Caco-2 (cell line): Measurements from ENCODE around the gene BCR. TPM values are rescaled to one million over a fixed set of nuclear protein-coding genes. Genes with fewer than 3 reads are reported as not detected.
A peak's percentile ranks its signal among the peaks of the same experiment; 100 is the strongest.

Source experiments
- BruUV-seq: library from RNA; stranded (reverse); fragments of 400-500 nt; replicated peaks from 2 replicates; lab custom pipeline; 2021; lab: Mats Ljungman, UMichigan
- CTCF ChIA-PET: fragments of 300-600 bp; sonication (Branson Sonifier 250); formaldehyde crosslinking; loops from one replicate; lab custom pipeline; 2022; ENCODE audit warnings: antibody characterized with exemption; lab: Charles Lee
- POLR2A ChIA-PET: fragments of 300-600 bp; sonication (Branson Sonifier 250); formaldehyde crosslinking; loops from one replicate; lab custom pipeline; 2022; ENCODE audit warnings: antibody characterized with exemption; lab: Charles Lee
- DNase-seq, 2 experiments: peaks; one replicate each; pipeline versions ENCODE4 v3.0.0 to v3.0.0-alpha.2; 2020 to 2022
- H3K27me3 ChIP-seq: replicated peaks from 2 replicates; pipeline ENCODE4 v1.6.0; 2011; ENCODE audit warnings: low read length; ENCODE audit not compliant: control insufficient read depth, insufficient read depth
- H3K36me3 ChIP-seq: 2 replicates; pipeline ENCODE4 v1.5.1; 2011; ENCODE audit warnings: low read length; ENCODE audit not compliant: control insufficient read depth, insufficient read depth
- H3K4me1 ChIP-seq: fragments of 250-450 bp; sonication (Bioruptor Pico); 2 replicates; pipeline ENCODE4 v1.5.1; 2020; ENCODE audit warnings: mild to moderate bottlenecking
- H3K4me3 ChIP-seq: 2 replicates; pipeline ENCODE4 v1.5.1; 2011; ENCODE audit warnings: low read depth, mild to moderate bottlenecking, control low read depth, low read length
- H3K9me3 ChIP-seq: fragments of 250-450 bp; sonication (Bioruptor Pico); 2 replicates; pipeline ENCODE4 v1.5.1; 2020; ENCODE audit warnings: mild to moderate bottlenecking, moderate library complexity
- H3K27ac Mint-ChIP-seq: one replicate; pipeline ENCODE4 v1.8.0; 2022; ENCODE audit warnings: mixed read lengths; ENCODE audit not compliant: unreplicated experiment
- H3K27me3 Mint-ChIP-seq: one replicate; pipeline ENCODE4 v1.8.0; 2022; ENCODE audit warnings: mixed read lengths; ENCODE audit not compliant: insufficient read depth, unreplicated experiment
- H3K36me3 Mint-ChIP-seq: one replicate; pipeline ENCODE4 v1.8.0; 2022; ENCODE audit warnings: mild to moderate bottlenecking, mixed read lengths; ENCODE audit not compliant: insufficient read depth, unreplicated experiment
- H3K4me1 Mint-ChIP-seq: one replicate; pipeline ENCODE4 v1.8.0; 2022; ENCODE audit warnings: low read depth, mixed read lengths; ENCODE audit not compliant: unreplicated experiment
- H3K4me3 Mint-ChIP-seq: one replicate; pipeline ENCODE4 v1.8.0; 2022; ENCODE audit warnings: mild to moderate bottlenecking, moderate library complexity, mixed read lengths; ENCODE audit not compliant: unreplicated experiment
- H3K9me3 Mint-ChIP-seq: one replicate; pipeline ENCODE4 v1.8.0; 2022; ENCODE audit warnings: mixed read lengths; ENCODE audit not compliant: unreplicated experiment
- intact Hi-C: fragments of 100-400 bp; cut with micrococcal nuclease; formaldehyde crosslinking; loops from one replicate; pipeline ENCODE4 v1.10.0; 2022; ENCODE audit not compliant: unreplicated experiment
- total RNA-seq: library from RNA; stranded (reverse); gene quantifications from 2 replicates; pipeline ENCODE4 v1.2.3, GENCODE V29; 2022
- TF ChIP-seq, protein P1 (sequence below), 2 experiments: fragments of 200-600 bp in 1 of 2; IDR thresholded peaks; 1 replicate in 1 of 2; 2 replicates in 1 of 2; pipeline versions ENCODE4 v1.5.1 to v1.8.0; 2011 to 2022; ENCODE audit warnings: antibody characterized with exemption in 1 of 2, control low read depth in 1 of 2, inconsistent platforms in 1 of 2, low read depth in 1 of 2, low read length in 1 of 2, mild to moderate bottlenecking in 1 of 2, moderate library complexity in 1 of 2; ENCODE audit not compliant: insufficient read depth in 1 of 2, severe bottlenecking in 1 of 2, unreplicated experiment in 1 of 2

The BCR gene
- total RNA-seq, 1 experiment from 2014 or later, result 87.4 TPM

DNA sequence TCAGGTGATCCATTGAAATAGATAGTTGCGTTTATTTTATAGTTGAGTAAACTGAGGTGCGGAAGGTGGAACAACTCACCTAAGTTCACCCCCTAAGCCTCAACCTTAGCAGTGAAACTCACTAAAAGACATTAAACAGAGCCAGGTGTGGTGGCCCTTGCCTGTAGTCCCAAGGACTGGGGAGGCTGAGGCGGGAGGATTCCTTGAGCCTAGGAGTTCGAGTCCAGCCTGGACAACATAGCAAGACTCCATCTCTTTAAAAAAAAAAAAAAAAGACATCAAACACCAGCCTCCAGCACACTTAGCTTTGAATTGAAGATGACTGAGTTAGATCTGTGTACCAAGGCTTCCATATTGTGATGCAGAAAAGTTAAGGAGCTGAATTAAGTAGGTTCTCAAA, 35.9 kb upstream of the BCR start:
- no TSS peak for BruUV-seq
- Histone ChIP-seq H3K9me3 (no peaks in the 10 kb centered on the region), H3K36me3 (no peaks in the 10 kb centered on the region), H3K27me3 (no peaks in the 10 kb centered on the region), H3K4me3 (no peak overlapping the region), H3K4me1 (peaks cover 35% of the 10 kb centered on the region)
- ChIA-PET CTCF (interaction anchor here (0.5 kb wide), 1 partner anchor 118 kb away, joined by 7 read pairs; no protein-coding TSS in a partner anchor), POLR2A (no interaction called here)
- peaks cover 28% of the 10 kb centered on the region for H3K4me1 Mint-ChIP-seq
- H3K27ac Mint-ChIP-seq, result no peak overlapping the region
- H3K4me3 Mint-ChIP-seq, result no peak overlapping the region
- no peaks in the 10 kb centered on the region for H3K9me3 Mint-ChIP-seq
- no peaks in the 10 kb centered on the region for H3K27me3 Mint-ChIP-seq
- TF ChIP-seq, protein P1, sequence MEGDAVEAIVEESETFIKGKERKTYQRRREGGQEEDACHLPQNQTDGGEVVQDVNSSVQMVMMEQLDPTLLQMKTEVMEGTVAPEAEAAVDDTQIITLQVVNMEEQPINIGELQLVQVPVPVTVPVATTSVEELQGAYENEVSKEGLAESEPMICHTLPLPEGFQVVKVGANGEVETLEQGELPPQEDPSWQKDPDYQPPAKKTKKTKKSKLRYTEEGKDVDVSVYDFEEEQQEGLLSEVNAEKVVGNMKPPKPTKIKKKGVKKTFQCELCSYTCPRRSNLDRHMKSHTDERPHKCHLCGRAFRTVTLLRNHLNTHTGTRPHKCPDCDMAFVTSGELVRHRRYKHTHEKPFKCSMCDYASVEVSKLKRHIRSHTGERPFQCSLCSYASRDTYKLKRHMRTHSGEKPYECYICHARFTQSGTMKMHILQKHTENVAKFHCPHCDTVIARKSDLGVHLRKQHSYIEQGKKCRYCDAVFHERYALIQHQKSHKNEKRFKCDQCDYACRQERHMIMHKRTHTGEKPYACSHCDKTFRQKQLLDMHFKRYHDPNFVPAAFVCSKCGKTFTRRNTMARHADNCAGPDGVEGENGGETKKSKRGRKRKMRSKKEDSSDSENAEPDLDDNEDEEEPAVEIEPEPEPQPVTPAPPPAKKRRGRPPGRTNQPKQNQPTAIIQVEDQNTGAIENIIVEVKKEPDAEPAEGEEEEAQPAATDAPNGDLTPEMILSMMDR (IDR thresholded peaks at IDR 0.05; ENCODE audit: insufficient read depth in 1 of 2, low read depth in 1 of 2, low read length in 1 of 2, severe bottlenecking in 1 of 2, unreplicated experiment in 1 of 2), result no peak
- DNase-seq, result no peak
- no peaks in the 10 kb centered on the region for H3K36me3 Mint-ChIP-seq
- intact Hi-C loops, result no loop called here

DNA sequence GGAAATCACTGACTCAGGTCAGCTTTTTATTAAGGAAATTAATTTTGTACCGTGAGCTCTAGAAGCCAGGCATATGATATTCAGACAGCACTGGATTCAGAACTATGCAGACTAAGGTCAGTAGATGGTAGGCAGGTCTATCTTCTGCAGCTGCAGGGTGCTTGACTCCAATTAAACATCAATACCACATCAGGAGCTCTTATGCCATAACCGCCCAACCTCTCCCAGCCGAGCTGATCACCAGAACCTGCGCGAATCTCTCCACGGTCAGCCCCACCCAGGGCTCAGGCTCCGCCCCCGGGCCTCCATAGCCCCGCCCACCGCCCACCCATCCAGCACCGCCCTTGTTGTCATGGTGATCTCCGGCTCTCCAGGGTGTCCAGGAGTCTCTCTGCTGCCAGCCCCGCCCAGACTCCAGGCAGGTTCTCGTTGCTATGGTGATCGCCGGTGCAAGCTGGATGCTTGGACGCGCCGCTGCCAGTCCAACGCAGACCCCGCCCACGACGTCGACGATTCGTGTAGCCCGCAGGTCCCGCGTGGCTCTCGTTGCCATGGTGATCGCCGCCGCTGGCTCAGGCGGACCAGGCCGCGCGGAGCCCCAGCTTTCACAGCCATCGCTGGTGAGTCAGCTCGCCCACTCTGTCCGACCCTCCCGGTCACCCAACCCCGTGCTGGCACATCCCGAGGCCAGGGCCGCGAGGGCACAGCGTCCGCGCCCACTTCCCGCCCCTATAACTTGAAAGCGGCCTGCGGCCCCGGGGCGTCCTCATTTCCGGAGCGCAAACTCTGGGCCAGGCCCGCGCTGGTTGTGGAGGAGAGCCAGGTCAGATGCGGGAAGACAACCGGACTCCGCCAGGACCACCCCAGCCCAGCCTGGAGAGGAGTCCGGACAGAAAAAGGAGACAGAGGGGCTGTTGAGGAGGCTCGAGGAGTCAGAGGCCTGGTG, 35.1 kb upstream of the BCR start, which contains the start of gene RAB36:
RAB36 (plus strand) TSS at position 546 of the 946 bp plus-strand sequence. CDS start 1,140 bp downstream, outside the sequence.
- H3K27me3 ChIP-seq, result no peaks in the 10 kb centered on the region
- no peaks in the 10 kb centered on the region for H3K36me3 ChIP-seq
- BruUV-seq, result no TSS peak
- Mint-ChIP-seq H3K36me3 (no peaks in the 10 kb centered on the region), H3K27me3 (no peaks in the 10 kb centered on the region), H3K9me3 (no peaks in the 10 kb centered on the region), H3K4me1 (peaks cover 33% of the 10 kb centered on the region), H3K4me3 (peak within 1 kb of the TSS; percentile 20), H3K27ac (no peak within 1 kb of the TSS)
- CTCF ChIA-PET, result no interaction called here
- TF ChIP-seq, protein P1 (IDR thresholded peaks at IDR 0.05; ENCODE audit: insufficient read depth in 1 of 2, low read depth in 1 of 2, low read length in 1 of 2, severe bottlenecking in 1 of 2, unreplicated experiment in 1 of 2), result no peak
- H3K4me1 ChIP-seq, result peaks cover 35% of the 10 kb centered on the region
- no peak within 1 kb of the TSS for H3K4me3 ChIP-seq
- peak; percentile 66 to 84 for DNase-seq
- intact Hi-C loops, result no loop called here
- H3K9me3 ChIP-seq, result no peaks in the 10 kb centered on the region
- POLR2A ChIA-PET, result no interaction called here

DNA sequence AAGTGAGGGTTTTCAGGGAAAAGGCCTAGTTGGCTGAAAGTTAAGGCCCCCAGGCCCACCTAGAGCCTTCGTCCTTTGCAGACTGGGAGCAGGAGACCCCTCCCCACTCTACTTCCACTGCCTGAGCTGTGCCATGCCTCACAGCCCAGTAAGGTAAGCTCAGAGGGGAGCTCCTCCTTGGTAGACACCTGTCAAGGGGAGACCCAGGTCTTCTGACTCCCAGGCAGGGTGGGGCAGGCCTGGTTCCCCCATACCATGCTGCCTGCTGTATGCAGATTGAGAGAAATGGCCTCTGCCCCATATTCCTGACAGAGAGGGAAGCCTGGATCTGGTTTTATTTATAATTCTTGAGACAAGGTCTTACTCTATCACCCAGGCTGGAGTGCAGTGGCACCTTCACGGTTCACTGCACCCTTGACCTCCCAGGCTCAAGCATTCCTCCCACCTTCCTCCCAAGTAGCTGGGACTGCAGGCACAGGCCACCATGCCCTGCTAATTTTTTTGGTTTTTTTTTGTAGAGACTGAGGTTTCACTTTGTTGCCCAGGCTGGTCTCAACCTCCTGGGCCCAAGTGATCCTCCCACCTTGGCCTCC, 34.3 kb upstream of the BCR start:
- H3K9me3 ChIP-seq, result no peaks in the 10 kb centered on the region
- H3K27me3 Mint-ChIP-seq, result no peaks in the 10 kb centered on the region
- POLR2A ChIA-PET, result no interaction called here
- H3K36me3 ChIP-seq, result no peaks in the 10 kb centered on the region
- CTCF ChIA-PET, result interaction anchor here (2.3 kb wide), 1 partner anchor 11 kb away, joined by 12 read pairs; no protein-coding TSS in a partner anchor
- TF ChIP-seq, protein P1 (IDR thresholded peaks at IDR 0.05; ENCODE audit: insufficient read depth in 1 of 2, low read depth in 1 of 2, low read length in 1 of 2, severe bottlenecking in 1 of 2, unreplicated experiment in 1 of 2), result no peak
- no peak overlapping the region for H3K27ac Mint-ChIP-seq
- H3K4me1 Mint-ChIP-seq, result peaks cover 33% of the 10 kb centered on the region
- H3K4me1 ChIP-seq, result peaks cover 35% of the 10 kb centered on the region
- no peak for DNase-seq
- no peaks in the 10 kb centered on the region for H3K27me3 ChIP-seq
- intact Hi-C loops, result no loop called here
- H3K36me3 Mint-ChIP-seq, result no peaks in the 10 kb centered on the region
- H3K9me3 Mint-ChIP-seq, result no peaks in the 10 kb centered on the region
- BruUV-seq, result no TSS peak
- H3K4me3 ChIP-seq, result no peak overlapping the region
- H3K4me3 Mint-ChIP-seq, result peak overlapping the region; percentile 20
